Measurements from ENCODE around the gene CEACAM5. TPM values are rescaled to one million over a fixed set of nuclear protein-coding genes. Genes with fewer than 3 reads are reported as not detected.
A peak's percentile ranks its signal among the peaks of the same experiment; 100 is the strongest.
"Not testable (repeated sequence)": the region's sequence is repeated elsewhere in the genome, so short reads cannot be mapped to it uniquely, and the experiment has no call there.

The CEACAM5 gene
- total RNA-seq, 3 donors from 2014 or later: 2,069 to 7,240 (median 3,325) TPM

- no peaks in the 10 kb centered on the region for H3K9me3 ChIP-seq
- peaks cover 31% of the 10 kb centered on the region for H3K4me1 ChIP-seq (ENCODE audit: low read depth)
Observed at GRCh38 chr19:41741244-41741554, 32.8 kb downstream of the CEACAM5 start.

GRCh38 chr19:41744850-41745249 lies 36.4 kb downstream of the CEACAM5 start:
- no peak overlapping the region for H3K4me3 ChIP-seq
- intact Hi-C loops (cut with DNase I, micrococcal nuclease): loop anchor here in 1 of 2 donors (5.0 kb wide), 1 partner anchor 38 kb away; the partner anchor contains the start of gene CEACAM5
- DNase-seq (peak; percentile 68 to 84 (median 76)), ATAC-seq (peak; percentile 78)
- no peaks in the 10 kb centered on the region for H3K9me3 ChIP-seq
- TF ChIP-seq CTCF (IDR thresholded peaks at IDR 0.05): no peak
- no peaks in the 10 kb centered on the region for H3K36me3 ChIP-seq (ENCODE audit: low read depth)
- peaks cover 23% of the 10 kb centered on the region for H3K4me1 ChIP-seq (ENCODE audit: low read depth)

More at GRCh38 chr19:41741244-41741554, 32.8 kb downstream of the CEACAM5 start:
- DNase-seq (no peak), ATAC-seq (no peak)
- H3K36me3 ChIP-seq (ENCODE audit: low read depth): no peaks in the 10 kb centered on the region
- intact Hi-C loops (cut with DNase I, micrococcal nuclease): no loop called here
- no peak for TF ChIP-seq CTCF (IDR thresholded peaks at IDR 0.05)
- H3K4me3 ChIP-seq: no peak overlapping the region

GRCh38 chr19:41745756-41746155 lies 37.3 kb downstream of the CEACAM5 start:
- Histone ChIP-seq H3K4me1 (ENCODE audit: low read depth) (peaks cover 22% of the 10 kb centered on the region), H3K36me3 (ENCODE audit: low read depth) (no peaks in the 10 kb centered on the region), H3K4me3 (no peak overlapping the region), H3K9me3 (no peaks in the 10 kb centered on the region)
- no peak for TF ChIP-seq CTCF (IDR thresholded peaks at IDR 0.05)
- DNase-seq: no peak
- ATAC-seq: no peak
- intact Hi-C loops (cut with DNase I, micrococcal nuclease): loop anchor here in 1 of 2 donors (5.0 kb wide), 1 partner anchor 38 kb away; the partner anchor contains the start of gene CEACAM5

- Histone ChIP-seq H3K36me3 (ENCODE audit: low read depth) (no peaks in the 10 kb centered on the region), H3K9me3 (no peaks in the 10 kb centered on the region), H3K4me1 (ENCODE audit: low read depth) (peaks cover 24% of the 10 kb centered on the region), H3K4me3 (no peak overlapping the region)
- peak; percentile 69 for ATAC-seq
- intact Hi-C loops (cut with DNase I, micrococcal nuclease): loop anchor here in 1 of 2 donors (5.0 kb wide), 1 partner anchor 39 kb away; the partner anchor contains the start of gene CEACAM5
- TF ChIP-seq CTCF (IDR thresholded peaks at IDR 0.05): peak; percentile 34
- DNase-seq: peak in 1 of 3 donors; percentile 79
Observed at GRCh38 chr19:41746593-41747227, 38.3 kb downstream of the CEACAM5 start.

GRCh38 chr19:41748012-41748411 lies 39.6 kb downstream of the CEACAM5 start:
- no peak overlapping the region for H3K4me3 ChIP-seq
- intact Hi-C loops (cut with DNase I, micrococcal nuclease): loop anchor here in 1 of 2 donors (5.0 kb wide), 1 partner anchor 41 kb away; the partner anchor contains the start of gene CEACAM5
- H3K4me1 ChIP-seq (ENCODE audit: low read depth): peaks cover 24% of the 10 kb centered on the region
- DNase-seq (no peak), ATAC-seq (no peak)
- H3K9me3 ChIP-seq: no peaks in the 10 kb centered on the region
- no peaks in the 10 kb centered on the region for H3K36me3 ChIP-seq (ENCODE audit: low read depth)
- TF ChIP-seq CTCF (IDR thresholded peaks at IDR 0.05): no peak

GRCh38 chr19:41750248-41751134 lies 42.1 kb downstream of the CEACAM5 start:
- intact Hi-C loops (cut with DNase I, micrococcal nuclease); H3K4me3 ChIP-seq; H3K9me3 ChIP-seq; H3K36me3 ChIP-seq (ENCODE audit: low read depth): not testable (repeated sequence)
- DNase-seq: peak in 1 of 3 donors; percentile 6
- peaks cover 10% of the 10 kb centered on the region for H3K4me1 ChIP-seq (ENCODE audit: low read depth)
- ATAC-seq: peak; percentile 3

Data from mucosa of descending colon (tissue), 3 donors.